GM23338 (cell line): ENCODE data around the gene TMEM53. TPM values are rescaled to one million over a fixed set of nuclear protein-coding genes. Genes with fewer than 3 reads are reported as not detected.
A peak's percentile ranks its signal among the peaks of the same experiment; 100 is the strongest.

Experiments
- ATAC-seq: fragments of 200-7000 bp; cut with Tn5 transposase; 3 replicates; pipeline ENCODE4 v1.9.1; 2020
- DNase-seq: peaks from one replicate; pipeline ENCODE4 v3.0.0-alpha.2; 2015; ENCODE audit warnings: low spot score
- H2AFZ ChIP-seq: fragments of 200-600 bp; sonication (generic); 2 replicates; pipeline ENCODE4 v1.8.0; 2016; ENCODE audit warnings: antibody characterized with exemption, mild to moderate bottlenecking, moderate library complexity
- H3F3A ChIP-seq: fragments of 200-600 bp; sonication (generic); replicated peaks from 2 replicates; pipeline ENCODE4 v1.8.0; 2017; ENCODE audit warnings: antibody characterized with exemption, mixed run types, low read depth
- H3K27ac ChIP-seq: fragments of 200-600 bp; sonication (generic); 2 replicates; pipeline ENCODE4 v1.6.1; 2016; ENCODE audit warnings: low read depth
- H3K27me3 ChIP-seq: fragments of 200-600 bp; sonication (generic); 2 replicates; pipeline ENCODE4 v1.8.0; 2016; ENCODE audit warnings: mild to moderate bottlenecking, mixed run types, moderate library complexity; ENCODE audit not compliant: insufficient read depth
- H3K36me3 ChIP-seq: fragments of 200-600 bp; sonication (generic); 2 replicates; pipeline ENCODE4 v1.8.0; 2016; ENCODE audit warnings: mild to moderate bottlenecking; ENCODE audit not compliant: insufficient read depth
- H3K4me1 ChIP-seq: fragments of 200-600 bp; sonication (generic); 2 replicates; pipeline ENCODE4 v1.8.0; 2016; ENCODE audit warnings: mild to moderate bottlenecking, moderate library complexity; ENCODE audit not compliant: insufficient read depth
- H3K4me2 ChIP-seq: fragments of 200-600 bp; sonication (generic); 2 replicates; pipeline ENCODE4 v1.7.1; 2017; ENCODE audit warnings: mixed run types
- H3K4me3 ChIP-seq: fragments of 200-600 bp; sonication (generic); 2 replicates; pipeline ENCODE4 v1.6.1; 2016; ENCODE audit warnings: mixed run types
- H3K79me2 ChIP-seq: fragments of 200-600 bp; sonication (generic); replicated peaks from 2 replicates; pipeline ENCODE4 v1.8.0; 2017; ENCODE audit warnings: mild to moderate bottlenecking; ENCODE audit not compliant: insufficient read depth
- H3K9me2 ChIP-seq: fragments of 200-600 bp; sonication (generic); 2 replicates; pipeline ENCODE4 v1.8.0; 2017; ENCODE audit not compliant: insufficient read depth
- H4K20me1 ChIP-seq: fragments of 200-600 bp; sonication (generic); replicated peaks from 2 replicates; pipeline ENCODE4 v1.8.0; 2017; ENCODE audit warnings: mild to moderate bottlenecking; ENCODE audit not compliant: insufficient read depth
- H3K27ac Mint-ChIP-seq: 2 replicates; pipeline ENCODE4 v1.8.0; 2020; ENCODE audit warnings: inconsistent platforms, mild to moderate bottlenecking, moderate library complexity, mixed read lengths
- H3K27me3 Mint-ChIP-seq: 3 replicates; pipeline ENCODE4 v1.8.0; 2022; ENCODE audit warnings: low read depth, mild to moderate bottlenecking, moderate library complexity, mixed read lengths, inconsistent platforms; ENCODE audit not compliant: insufficient read depth, poor library complexity
- H3K36me3 Mint-ChIP-seq: 3 replicates; pipeline ENCODE4 v1.8.0; 2021; ENCODE audit warnings: low read depth, mild to moderate bottlenecking, inconsistent platforms, moderate library complexity, mixed read lengths
- H3K4me1 Mint-ChIP-seq: 3 replicates; pipeline ENCODE4 v1.8.0; 2020; ENCODE audit warnings: mild to moderate bottlenecking, inconsistent platforms, mixed read lengths
- H3K4me3 Mint-ChIP-seq: 3 replicates; pipeline ENCODE4 v1.8.0; 2021; ENCODE audit warnings: moderate library complexity, mild to moderate bottlenecking, inconsistent platforms, mixed read lengths
- H3K9me3 Mint-ChIP-seq: 3 replicates; pipeline ENCODE4 v1.8.0; 2020; ENCODE audit warnings: moderate library complexity, mild to moderate bottlenecking, inconsistent platforms, mixed read lengths
- CREB1 ChIP-seq: fragments of 250-450 bp; sonication (Bioruptor Pico); IDR thresholded peaks from 2 replicates; pipeline ENCODE4 v1.5.0; 2020; ENCODE audit warnings: low read depth, mild to moderate bottlenecking, moderate library complexity
- CTCF ChIP-seq, 2 experiments: fragments of 200-600 bp in 1 of 2; sonication (generic) in 1 of 2; conservative IDR thresholded peaks; 2 replicates each; pipeline versions ENCODE4 v1.5.1 to v1.6.1; 2016 to 2017; ENCODE audit warnings: antibody characterized with exemption in 2 of 2, low read depth in 2 of 2, mild to moderate bottlenecking in 2 of 2, moderate library complexity in 1 of 2
- ETS1 ChIP-seq: IDR thresholded peaks from 2 replicates; pipeline ENCODE4 v1.6.1; 2016; ENCODE audit warnings: antibody characterized with exemption
- EZH2 ChIP-seq: fragments of 200-600 bp; sonication (generic); IDR thresholded peaks from one replicate; pipeline ENCODE4 v1.8.0; 2017; ENCODE audit warnings: antibody characterized with exemption, mild to moderate bottlenecking, low read depth; ENCODE audit not compliant: unreplicated experiment
- EZH2phosphoT487 ChIP-seq: fragments of 200-600 bp; sonication (generic); IDR thresholded peaks from one replicate; pipeline ENCODE4 v1.8.1; 2018; ENCODE audit warnings: antibody characterized with exemption; ENCODE audit not compliant: unreplicated experiment
- JUNB ChIP-seq: IDR thresholded peaks from one replicate; pipeline ENCODE4 v1.6.1; 2016; ENCODE audit warnings: antibody characterized with exemption; ENCODE audit not compliant: unreplicated experiment
- NANOG ChIP-seq: IDR thresholded peaks from 2 replicates; pipeline ENCODE4 v1.6.1; 2016; ENCODE audit warnings: antibody characterized with exemption, borderline replicate concordance
- POLR2AphosphoS5 ChIP-seq: IDR thresholded peaks from 2 replicates; pipeline ENCODE4 v1.6.1; 2016; ENCODE audit warnings: antibody characterized with exemption, low read depth
- REST ChIP-seq: IDR thresholded peaks from one replicate; pipeline ENCODE4 v1.6.1; 2018; ENCODE audit warnings: antibody characterized with exemption; ENCODE audit not compliant: unreplicated experiment
- STAT1 ChIP-seq: IDR thresholded peaks from one replicate; pipeline ENCODE4 v1.6.1; 2016; ENCODE audit warnings: antibody characterized with exemption; ENCODE audit not compliant: unreplicated experiment
- ZNF114 ChIP-seq: fragments of 250-450 bp; sonication (Bioruptor Pico); IDR thresholded peaks from 2 replicates; pipeline ENCODE4 v1.5.0; 2020; ENCODE audit warnings: mild to moderate bottlenecking, moderate library complexity
- ZNF331 ChIP-seq: fragments of 250-450 bp; sonication (Bioruptor Pico); IDR thresholded peaks from 2 replicates; pipeline ENCODE4 v1.5.0; 2020; ENCODE audit warnings: low read depth, mild to moderate bottlenecking, moderate library complexity
- ZNF462 ChIP-seq: fragments of 250-450 bp; sonication (Bioruptor Pico); IDR thresholded peaks from 2 replicates; pipeline ENCODE4 v1.5.0; 2020; ENCODE audit warnings: mild to moderate bottlenecking, moderate library complexity
- polyA plus RNA-seq: library from polyadenylated mRNA; unstranded; fragments of >200 nt; fragmentation: Nextera tagmentation; extraction: Ambion mirVana; gene quantifications from 2 replicates; pipeline ENCODE4 v1.2.1, GENCODE V29; 2016
- total RNA-seq: library from RNA; depleted of rRNA; stranded (reverse); fragments of >200 nt; shearing (Covaris generic); gene quantifications from 2 replicates; pipeline ENCODE4 v1.2.3, GENCODE V29; 2014

TMEM53 gene
- total and polyA plus RNA-seq, 2 experiments from 2014 or later = 15.4 to 20.8 TPM

DNA sequence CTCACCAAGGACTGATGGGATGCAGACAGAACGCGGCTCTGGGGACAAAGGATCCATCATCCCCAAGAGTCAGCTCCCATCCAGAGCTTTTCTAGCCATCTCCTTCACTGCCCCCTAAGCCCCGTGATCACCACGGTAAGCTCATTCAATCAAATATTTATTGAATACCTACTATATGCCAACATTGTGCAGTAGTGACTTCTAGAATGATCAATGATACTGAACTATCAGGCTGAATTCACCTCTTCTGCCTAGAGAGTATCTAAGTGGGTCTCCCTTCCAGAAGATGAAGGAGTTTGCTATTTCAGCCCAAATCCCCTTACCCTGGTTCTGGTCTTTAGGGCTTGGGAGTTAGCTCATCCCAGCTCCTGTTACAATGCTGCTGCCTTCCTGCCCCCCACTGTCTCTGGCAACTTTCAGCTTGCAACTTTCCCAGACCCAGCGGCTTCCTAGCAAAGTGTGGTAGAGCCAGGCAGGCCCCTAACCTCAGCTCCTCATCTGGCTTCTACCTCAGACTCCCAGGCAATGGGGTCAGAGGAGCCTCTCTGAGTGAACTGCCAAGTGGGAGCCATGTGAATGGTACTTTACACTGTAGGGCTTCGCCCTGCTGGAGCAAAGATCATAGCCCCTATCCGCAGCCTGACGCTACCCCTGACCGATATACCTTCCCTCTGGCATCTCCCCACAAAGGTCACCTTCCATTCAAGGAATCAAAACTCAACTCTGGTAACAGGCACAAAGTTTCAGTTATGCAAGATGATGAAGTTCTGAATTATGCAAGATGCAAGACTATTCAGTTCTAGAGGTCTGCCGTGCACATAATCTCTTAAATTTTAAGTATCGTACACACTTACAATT lies 20.9 kb downstream of the TMEM53 start:
- Histone ChIP-seq H3K79me2 (no peaks in the 10 kb centered on the region), H3K4me3 (no peak overlapping the region), H3K4me1 (peaks cover 14% of the 10 kb centered on the region; the same call in 1 of the 2 replicates), H3K9me2 (no peaks in the 10 kb centered on the region), H3K36me3 (peaks cover 7% of the 10 kb centered on the region; the same call in 1 of the 2 replicates), H3K27me3 (no peaks in the 10 kb centered on the region), H3K27ac (no peak overlapping the region), H3F3A (peaks cover 10% of the 10 kb centered on the region; the same call in 1 of the 2 replicates), H3K4me2 (0 out of 2 replicates have a peak overlapping the region, but pooled peaks have one; percentile 32), H2AFZ (no peak overlapping the region), H4K20me1 (peaks cover 12% of the 10 kb centered on the region)
- Mint-ChIP-seq H3K4me3 (peak overlapping the region; percentile 13; the same call in 1 of the 3 replicates), H3K36me3 (peaks cover 27% of the 10 kb centered on the region), H3K4me1 (peaks cover 41% of the 10 kb centered on the region), H3K27me3 (peaks cover 13% of the 10 kb centered on the region), H3K9me3 (no peaks in the 10 kb centered on the region), H3K27ac (no peak overlapping the region)
- no peak for TF ChIP-seq ETS1
- no peak for TF ChIP-seq STAT1
- TF ChIP-seq NANOG = no peak
- no peak for TF ChIP-seq CTCF (conservative IDR thresholded peaks at IDR 0.05; ENCODE audit: low read depth in 2 of 2)
- no peak for TF ChIP-seq REST
- no peak for TF ChIP-seq EZH2phosphoT487
- no peak for TF ChIP-seq ZNF462 (CRISPR knock-in tag)
- TF ChIP-seq JUNB = no peak
- no peak for TF ChIP-seq POLR2AphosphoS5
- no peak for TF ChIP-seq CREB1 (CRISPR knock-in tag)
- no peak for TF ChIP-seq ZNF331 (CRISPR knock-in tag)
- TF ChIP-seq EZH2 = no peak
- TF ChIP-seq ZNF114 = no peak
- DNase-seq (no peak), ATAC-seq (no peak)
